ENCODE results near the gene ACKR3.

GRCh38 chr2:236610991-236611821, 41.6 kb downstream of the ACKR3 start:
- TF ChIP-seq CTCF (IDR thresholded peaks at IDR 0.05) = no peak
- TF ChIP-seq POLR2A (IDR thresholded peaks at IDR 0.05) = no peak
